GM18951 (cell line): Measurements from ENCODE around the gene SELP.

ENCODE experiments used
- POLR2A ChIP-seq: IDR thresholded peaks from 4 replicates; pipeline ENCODE4 v1.6.1; 2011; ENCODE audit warnings: mild to moderate bottlenecking; ENCODE audit not compliant: insufficient read length, insufficient read depth; ENCODE audit errors: extremely low read depth
- in situ Hi-C: fragments of 300-500 bp; cut with MboI; formaldehyde crosslinking; loops from one replicate; pipeline ENCODE4 v1.12.0; 2022; ENCODE audit warnings: low sequenced_read_pairs, mixed read lengths, inconsistent platforms; ENCODE audit not compliant: unreplicated experiment

SELP gene

GRCh38 chr1:169604781-169605560 lies 25.0 kb downstream of the SELP start:
- in situ Hi-C loops, result loop anchor here (10.0 kb wide), 1 partner anchor 100 kb away; no protein-coding TSS in a partner anchor
- no peak for TF ChIP-seq POLR2A

GRCh38 chr1:169601096-169601881 lies 28.6 kb downstream of the SELP start:
- no peak for TF ChIP-seq POLR2A
- in situ Hi-C loops, result loop anchor here (10.0 kb wide), 1 partner anchor 104 kb away; no protein-coding TSS in a partner anchor

- in situ Hi-C loops, result loop anchor here (10.0 kb wide), 1 partner anchor 209 kb away; no protein-coding TSS in a partner anchor
These were observed 33.9 kb downstream of the SELP start for GRCh38 chr1:169595764-169596711.

GRCh38 chr1:169594391-169594790 lies 35.5 kb downstream of the SELP start:
- in situ Hi-C loops, result loop anchor here (10.0 kb wide), 1 partner anchor 210 kb away; no protein-coding TSS in a partner anchor
- TF ChIP-seq POLR2A, result no peak

More at GRCh38 chr1:169595764-169596711, 33.9 kb downstream of the SELP start:
- no peak for TF ChIP-seq POLR2A

GRCh38 chr1:169590932-169591331 lies 39.0 kb downstream of the SELP start:
- TF ChIP-seq POLR2A, result no peak
- in situ Hi-C loops, result loop anchor here (10.0 kb wide), 1 partner anchor 214 kb away; no protein-coding TSS in a partner anchor

- in situ Hi-C loops, result no loop called here
- no peak for TF ChIP-seq POLR2A
These were observed 41.0 kb downstream of the SELP start for GRCh38 chr1:169588785-169589485.

- in situ Hi-C loops, result no loop called here
- no peak for TF ChIP-seq POLR2A
These were observed 41.8 kb downstream of the SELP start for GRCh38 chr1:169588112-169588511.

- in situ Hi-C loops, result no loop called here
- no peak for TF ChIP-seq POLR2A
These were observed 43.3 kb downstream of the SELP start, which contains the start of gene F5 for GRCh38 chr1:169586395-169587255. Gene F5, minus strand, starts transcription at chr1:169586481. Its CDS starts 95 bp downstream, at chr1:169586386.

GRCh38 chr1:169586067-169586394 lies 43.9 kb downstream of the SELP start:
- TF ChIP-seq POLR2A, result no peak
- in situ Hi-C loops, result no loop called here

GRCh38 chr1:169585181-169585580 lies 44.7 kb downstream of the SELP start:
- TF ChIP-seq POLR2A, result no peak
- in situ Hi-C loops, result no loop called here

GRCh38 chr1:169584483-169585144 lies 45.3 kb downstream of the SELP start:
- in situ Hi-C loops, result no loop called here
- TF ChIP-seq POLR2A, result no peak
